Fibroblast of lung (primary cell): Measurements from ENCODE around the gene VTI1A.

Experiments used
- EZH2 ChIP-seq: IDR thresholded peaks from 2 replicates; pipeline ENCODE4 v1.5.1; 2012; ENCODE audit warnings: low read length, control low read depth, mild to moderate bottlenecking; ENCODE audit errors: missing control alignments
- TF ChIP-seq, protein P1 (sequence below), 2 donors: IDR thresholded peaks in 1 of 2; conservative IDR thresholded peaks in 1 of 2; 1 replicate in 1 of 2; 2 replicates in 1 of 2; pipeline ENCODE4 v1.5.1; 2011 to 2012; ENCODE audit warnings: low read length in 2 of 2, control low read depth in 1 of 2, inconsistent platforms in 1 of 2, low read depth in 1 of 2, mild to moderate bottlenecking in 1 of 2

DNA sequence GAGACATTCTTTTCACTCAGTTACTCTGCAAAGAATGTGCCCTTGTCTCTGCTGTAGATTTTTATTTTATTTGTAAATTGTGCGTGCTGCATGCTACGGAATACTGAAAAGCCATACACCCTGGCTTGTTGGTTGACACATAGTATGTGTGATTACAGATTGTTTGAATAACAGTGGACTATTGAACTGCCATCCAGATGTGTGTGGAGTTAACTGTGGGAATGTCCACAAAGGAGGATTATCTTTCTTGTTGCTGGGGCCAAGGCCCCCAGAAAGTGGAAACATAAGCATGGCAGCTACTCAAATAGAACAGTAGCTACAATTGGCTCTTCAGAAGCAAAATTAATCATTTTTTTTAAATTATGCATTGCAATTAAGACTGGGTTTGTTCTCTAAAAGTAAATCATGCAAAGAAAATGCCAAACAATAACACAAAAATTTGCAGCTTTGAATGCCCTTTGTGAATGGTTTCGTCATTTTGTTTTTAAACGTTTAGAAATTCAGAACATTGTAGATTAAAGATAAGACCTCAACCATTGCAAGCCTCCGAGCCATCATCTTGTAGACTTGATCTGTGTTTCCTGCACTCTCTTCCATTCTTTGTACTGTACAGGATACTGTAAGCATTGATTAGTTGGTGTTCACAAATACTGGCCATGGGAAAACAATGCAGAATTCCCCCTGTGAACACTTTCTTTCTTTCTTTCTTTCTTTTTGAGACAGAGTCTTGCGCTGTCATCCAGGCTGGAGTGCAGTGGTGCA, 292.8 kb downstream of the VTI1A start:
- TF ChIP-seq, protein P1, sequence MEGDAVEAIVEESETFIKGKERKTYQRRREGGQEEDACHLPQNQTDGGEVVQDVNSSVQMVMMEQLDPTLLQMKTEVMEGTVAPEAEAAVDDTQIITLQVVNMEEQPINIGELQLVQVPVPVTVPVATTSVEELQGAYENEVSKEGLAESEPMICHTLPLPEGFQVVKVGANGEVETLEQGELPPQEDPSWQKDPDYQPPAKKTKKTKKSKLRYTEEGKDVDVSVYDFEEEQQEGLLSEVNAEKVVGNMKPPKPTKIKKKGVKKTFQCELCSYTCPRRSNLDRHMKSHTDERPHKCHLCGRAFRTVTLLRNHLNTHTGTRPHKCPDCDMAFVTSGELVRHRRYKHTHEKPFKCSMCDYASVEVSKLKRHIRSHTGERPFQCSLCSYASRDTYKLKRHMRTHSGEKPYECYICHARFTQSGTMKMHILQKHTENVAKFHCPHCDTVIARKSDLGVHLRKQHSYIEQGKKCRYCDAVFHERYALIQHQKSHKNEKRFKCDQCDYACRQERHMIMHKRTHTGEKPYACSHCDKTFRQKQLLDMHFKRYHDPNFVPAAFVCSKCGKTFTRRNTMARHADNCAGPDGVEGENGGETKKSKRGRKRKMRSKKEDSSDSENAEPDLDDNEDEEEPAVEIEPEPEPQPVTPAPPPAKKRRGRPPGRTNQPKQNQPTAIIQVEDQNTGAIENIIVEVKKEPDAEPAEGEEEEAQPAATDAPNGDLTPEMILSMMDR (conservative IDR thresholded peaks at IDR 0.05 in 1 of 2, IDR thresholded peaks at IDR 0.05 in 1 of 2; ENCODE audit: low read depth in 1 of 2, low read length in 2 of 2) = no peak
- no peak for TF ChIP-seq EZH2
